Activated CD4-positive, CD25-positive, alpha-beta regulatory T cell treated with anti-CD3 and anti-CD28 coated beads, Interleukin-2, amount 50 U/mL, for 16 hours (primary cell): ENCODE data around the gene ARHGAP33.
"Not testable (repeated sequence)": the region's sequence is repeated elsewhere in the genome, so short reads cannot be mapped to it uniquely, and the experiment has no call there.

Source experiments
- DNase-seq: peaks from one replicate; pipeline ENCODE4 v3.0.0-alpha.2; 2020; ENCODE audit warnings: low read depth, low spot score

The ARHGAP33 gene

GRCh38 chr19:35833972-35834371, 58.6 kb downstream of the ARHGAP33 start:
- DNase-seq: no peak

GRCh38 chr19:35836096-35836495, 60.7 kb downstream of the ARHGAP33 start:
- DNase-seq: not testable (repeated sequence)
